Vagina (tissue), 2 donors: ENCODE results near the gene UBXN4. TPM values are rescaled to one million over a fixed set of nuclear protein-coding genes. Genes with fewer than 3 reads are reported as not detected.

ENCODE experiments used
- DNase-seq, 2 donors: peaks; one replicate each; pipeline ENCODE4 v3.0.0-alpha.2; 2017; ENCODE audit errors: extremely low spot score in 2 of 2
- H3K27ac ChIP-seq: fragments of 200-600 bp; sonication (generic); one replicate; pipeline ENCODE4 v1.5.1; 2019
- H3K27me3 ChIP-seq: fragments of 200-600 bp; sonication (generic); one replicate; pipeline ENCODE4 v1.5.1; 2019
- H3K36me3 ChIP-seq, 2 donors: fragments of 200-600 bp; sonication (generic); one replicate each; pipeline ENCODE4 v1.5.1; 2017 to 2019
- H3K4me1 ChIP-seq: fragments of 200-600 bp; sonication (generic); one replicate; pipeline ENCODE4 v1.5.1; 2019
- H3K4me3 ChIP-seq, 2 donors: fragments of 200-600 bp; sonication (generic); 1 replicate in 1 of 2; 2 replicates in 1 of 2; pipeline ENCODE4 v1.5.1; 2016 to 2019
- H3K9me3 ChIP-seq: fragments of 200-600 bp; sonication (generic); one replicate; pipeline ENCODE4 v1.5.1; 2019
- POLR2A ChIP-seq, 2 donors: fragments of 450-650 bp; IDR thresholded peaks; one replicate each; pipeline ENCODE4 v1.6.1; 2017; ENCODE audit warnings: antibody characterized with exemption in 2 of 2, mild to moderate bottlenecking in 2 of 2, moderate library complexity in 2 of 2
- POLR2AphosphoS5 ChIP-seq, 2 donors: sonication (generic); formaldehyde crosslinking; IDR thresholded peaks; one replicate each; pipeline ENCODE4 v1.9.0; 2017; ENCODE audit warnings: antibody characterized with exemption in 2 of 2, mild to moderate bottlenecking in 2 of 2, low read depth in 1 of 2; ENCODE audit not compliant: insufficient read depth in 1 of 2
- intact Hi-C: fragments of 100-400 bp; cut with DNase I; formaldehyde crosslinking; loops from one replicate; pipeline ENCODE4 v1.15.1; 2023
- small RNA-seq: library from RNA; depleted of rRNA; stranded (forward); fragments of <200 nt; gene quantifications from one replicate; pipeline ENCODE3, GENCODE V24; 2016
- total RNA-seq: library from RNA; depleted of rRNA; stranded (reverse); fragments of >200 nt; gene quantifications from one replicate; pipeline ENCODE4 v1.2.3, GENCODE V29; 2016
- TF ChIP-seq, protein P1 (sequence below), 3 experiments: fragments of 450-650 bp in 2 of 3; fragments of 200-600 bp in 1 of 3; sonication (generic) in 1 of 3; IDR thresholded peaks; one replicate each; pipeline ENCODE4 v1.5.1; 2017 to 2019; ENCODE audit warnings: antibody characterized with exemption in 3 of 3, mild to moderate bottlenecking in 2 of 3, moderate library complexity in 2 of 3

UBXN4 gene
- total RNA-seq, 1 donor from 2014 or later, result 51.6 TPM

- no peak overlapping the region for H3K4me3 ChIP-seq
- TF ChIP-seq POLR2A (IDR thresholded peaks at IDR 0.05) (no peak), POLR2AphosphoS5 (IDR thresholded peaks at IDR 0.05; ENCODE audit: insufficient read depth in 1 of 2, low read depth in 1 of 2) (no peak)
- TF ChIP-seq, protein P1, sequence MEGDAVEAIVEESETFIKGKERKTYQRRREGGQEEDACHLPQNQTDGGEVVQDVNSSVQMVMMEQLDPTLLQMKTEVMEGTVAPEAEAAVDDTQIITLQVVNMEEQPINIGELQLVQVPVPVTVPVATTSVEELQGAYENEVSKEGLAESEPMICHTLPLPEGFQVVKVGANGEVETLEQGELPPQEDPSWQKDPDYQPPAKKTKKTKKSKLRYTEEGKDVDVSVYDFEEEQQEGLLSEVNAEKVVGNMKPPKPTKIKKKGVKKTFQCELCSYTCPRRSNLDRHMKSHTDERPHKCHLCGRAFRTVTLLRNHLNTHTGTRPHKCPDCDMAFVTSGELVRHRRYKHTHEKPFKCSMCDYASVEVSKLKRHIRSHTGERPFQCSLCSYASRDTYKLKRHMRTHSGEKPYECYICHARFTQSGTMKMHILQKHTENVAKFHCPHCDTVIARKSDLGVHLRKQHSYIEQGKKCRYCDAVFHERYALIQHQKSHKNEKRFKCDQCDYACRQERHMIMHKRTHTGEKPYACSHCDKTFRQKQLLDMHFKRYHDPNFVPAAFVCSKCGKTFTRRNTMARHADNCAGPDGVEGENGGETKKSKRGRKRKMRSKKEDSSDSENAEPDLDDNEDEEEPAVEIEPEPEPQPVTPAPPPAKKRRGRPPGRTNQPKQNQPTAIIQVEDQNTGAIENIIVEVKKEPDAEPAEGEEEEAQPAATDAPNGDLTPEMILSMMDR (IDR thresholded peaks at IDR 0.05), result no peak
- no peak overlapping the region for H3K27ac ChIP-seq
- H3K27me3 ChIP-seq, result no peaks in the 10 kb centered on the region
- intact Hi-C loops, result no loop called here
- peak in 1 of 2 donors; percentile 58 for DNase-seq
- no peaks in the 10 kb centered on the region for H3K9me3 ChIP-seq
- H3K4me1 ChIP-seq, result no peaks in the 10 kb centered on the region
- no peaks in the 10 kb centered on the region for H3K36me3 ChIP-seq
These were observed 89.6 kb downstream of the UBXN4 start for GRCh38 chr2:135831180-135831812.

DNA sequence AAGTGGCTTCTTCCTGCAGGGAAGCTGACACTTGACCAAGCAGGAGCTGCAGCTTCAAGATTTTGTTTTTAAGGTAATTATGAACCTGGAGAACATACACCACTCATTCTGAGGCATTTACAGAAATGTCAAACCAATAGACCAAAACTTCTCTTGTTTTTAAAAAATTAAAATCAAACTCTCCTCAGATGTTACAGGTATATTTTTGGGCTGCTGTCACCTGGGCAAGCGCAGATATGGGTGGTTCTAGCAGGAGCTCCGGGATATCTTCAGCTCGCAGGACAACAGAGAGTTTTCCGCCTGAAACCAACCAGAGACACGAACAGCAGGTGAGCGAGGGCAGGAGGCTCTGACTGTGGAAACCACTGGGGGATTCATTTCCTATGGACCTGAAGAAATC, 91.2 kb downstream of the UBXN4 start:
- no peaks in the 10 kb centered on the region for H3K9me3 ChIP-seq
- no peak overlapping the region for H3K27ac ChIP-seq
- TF ChIP-seq POLR2AphosphoS5 (IDR thresholded peaks at IDR 0.05; ENCODE audit: insufficient read depth in 1 of 2, low read depth in 1 of 2) (no peak), POLR2A (IDR thresholded peaks at IDR 0.05) (no peak)
- TF ChIP-seq, protein P1 (IDR thresholded peaks at IDR 0.05), result no peak
- DNase-seq, result peak in 1 of 2 donors; percentile 71
- intact Hi-C loops, result no loop called here
- H3K36me3 ChIP-seq, result no peaks in the 10 kb centered on the region
- no peak overlapping the region for H3K4me3 ChIP-seq
- no peaks in the 10 kb centered on the region for H3K4me1 ChIP-seq
- no peaks in the 10 kb centered on the region for H3K27me3 ChIP-seq

Small RNA genes lying within 50 kb of the gene (small RNA-seq; reads per million reads assigned to genes)
- not detected for gene RF00019

Other genes starting within 250 kb of the UBXN4 start
- gene ZRANB3, start 210.6 kb upstream of the UBXN4 start, total RNA-seq, result 1.5 TPM
- gene R3HDM1, start 210.4 kb upstream of the UBXN4 start, total RNA-seq, result 18.2 TPM
- not detected for gene LCT, start 95.3 kb downstream of the UBXN4 start, total RNA-seq
- 9.6 TPM for gene MCM6, start 134.6 kb downstream of the UBXN4 start, total RNA-seq
- 63.1 TPM for gene DARS1, start 243.8 kb downstream of the UBXN4 start, total RNA-seq